Left ventricle myocardium superior (tissue), 1 donor: ENCODE data around the gene CCDC146. TPM values are rescaled to one million over a fixed set of nuclear protein-coding genes. Genes with fewer than 3 reads are reported as not detected.
"Not testable (repeated sequence)": the region's sequence is repeated elsewhere in the genome, so short reads cannot be mapped to it uniquely, and the experiment has no call there.

Experiments used
- ATAC-seq: fragments of 200-7000 bp; cut with Tn5 transposase; one replicate; pipeline ENCODE4 v1.9.1; 2020; ENCODE audit warnings: mild to moderate bottlenecking, moderate library complexity
- DNase-seq: peaks from one replicate; pipeline ENCODE4 v3.0.0-alpha.2; 2020
- intact Hi-C: fragments of 100-400 bp; cut with micrococcal nuclease; formaldehyde crosslinking; loops from one replicate; pipeline ENCODE4 v1.11.0; 2022
- total RNA-seq: library from RNA; stranded (reverse); fragmentation: NEBNext Ultra II Directional; extraction: Animal tissue kit (Norgen Biotek cat#: 25700); gene quantifications from one replicate; pipeline ENCODE4 v1.2.1, GENCODE V29; 2021
- donor health status: DM: no; HTN: yes; CAD: no; lungs with severe emphysema.

CCDC146 gene
- total RNA-seq, 1 donor from 2014 or later: 11.0 TPM

DNA sequence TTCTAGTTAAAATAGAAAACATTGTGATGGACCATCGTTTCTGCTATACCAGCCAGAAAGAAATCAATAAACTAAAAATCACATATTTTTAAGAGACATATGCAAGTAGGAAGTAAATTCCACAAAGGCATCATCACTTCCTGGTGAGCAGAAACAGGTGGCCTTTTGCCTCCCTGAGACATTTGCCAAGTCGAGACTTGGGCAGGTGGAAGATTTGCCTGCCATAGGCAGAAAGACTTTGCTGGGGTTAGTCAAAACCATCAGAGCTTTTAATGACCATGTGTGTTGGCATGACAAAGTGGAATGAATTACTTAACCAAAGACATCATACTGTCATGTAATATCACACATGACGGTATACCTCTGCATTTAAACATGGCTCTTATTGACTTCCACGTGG lies 143.3 kb downstream of the CCDC146 start:
- DNase-seq (no peak), ATAC-seq (no peak)
- intact Hi-C loops: no loop called here

DNA sequence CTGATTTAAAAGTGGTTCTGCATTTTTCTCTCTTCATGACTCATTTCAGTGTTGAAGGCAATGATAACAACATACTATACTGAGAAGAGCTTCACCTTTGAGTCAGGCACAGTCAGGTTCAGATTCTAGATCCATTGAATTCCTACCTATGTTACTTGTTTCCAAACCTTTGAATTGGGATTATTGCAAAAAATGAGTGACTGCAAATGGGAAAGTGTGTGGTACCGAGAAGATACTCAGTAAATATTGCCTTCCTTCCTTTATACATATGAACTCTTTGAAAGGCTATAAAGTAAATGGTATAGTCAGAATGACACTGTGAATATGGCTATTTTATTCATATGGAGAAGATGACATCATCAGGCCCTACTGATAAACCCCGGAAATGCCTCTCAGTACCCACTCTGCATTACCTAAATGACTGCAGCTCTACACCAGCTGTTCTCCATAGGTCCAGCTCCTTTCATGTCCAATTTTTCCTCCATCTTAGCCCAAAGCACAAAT lies 143.9 kb downstream of the CCDC146 start:
- intact Hi-C loops: no loop called here
- ATAC-seq: no peak

DNA sequence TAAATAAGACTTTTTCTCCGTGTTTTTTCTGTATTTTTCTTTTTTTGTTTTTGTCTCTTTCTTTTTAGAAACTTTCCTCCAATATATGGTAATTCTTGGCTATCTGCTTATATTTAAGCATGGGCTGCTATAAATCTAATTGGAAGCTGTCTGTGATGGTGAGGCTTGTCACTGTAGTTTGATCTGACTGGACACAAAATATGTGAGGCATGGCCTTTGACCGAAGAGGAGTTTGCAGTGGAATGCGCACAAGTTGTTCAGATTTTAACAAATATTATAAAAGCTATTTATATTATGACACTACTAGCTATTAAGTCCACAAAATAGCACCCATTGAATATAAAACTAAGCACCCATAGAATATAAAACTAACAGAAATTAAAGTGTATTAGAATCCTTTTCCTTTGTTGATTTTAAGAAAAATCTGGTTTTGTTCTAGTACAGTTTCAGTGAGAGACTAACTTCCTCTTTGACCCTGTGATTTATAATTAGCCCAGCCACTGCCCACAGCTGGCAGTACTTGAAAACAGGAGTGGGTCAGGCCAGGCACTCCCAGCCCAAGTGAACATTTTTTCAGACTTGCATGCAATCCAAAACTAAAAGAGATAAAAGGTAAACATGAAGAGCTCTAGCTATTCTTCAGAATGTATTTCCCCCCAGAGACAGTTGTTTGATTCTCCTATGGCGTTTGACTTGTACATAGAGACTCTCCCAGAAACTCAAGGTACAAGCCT lies 147.1 kb downstream of the CCDC146 start:
- peak; percentile 93 for ATAC-seq
- intact Hi-C loops: no loop called here
- peak; percentile 42 for DNase-seq

More for the DNA sequence above, 143.9 kb downstream of the CCDC146 start:
- no peak for DNase-seq

DNA sequence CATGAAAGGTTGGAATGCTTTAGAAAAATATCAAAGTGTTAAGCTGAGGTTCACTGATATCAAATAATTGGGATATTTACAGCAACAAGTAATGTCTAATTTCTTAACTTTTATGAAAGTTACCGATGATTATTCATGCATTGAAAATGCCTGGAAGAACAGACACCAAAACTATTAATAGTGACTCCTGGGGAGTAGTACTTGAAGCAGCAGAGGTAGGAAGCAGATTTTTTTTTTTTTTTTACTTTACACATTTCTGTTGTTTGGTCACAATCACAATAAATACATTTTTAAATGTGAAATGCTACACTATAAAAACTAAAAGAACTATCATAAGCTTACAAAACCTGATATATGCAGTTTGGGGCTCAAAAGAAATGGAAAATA lies 147.7 kb downstream of the CCDC146 start:
- ATAC-seq (peak; percentile 56), DNase-seq (no peak)
- intact Hi-C loops: no loop called here

DNA sequence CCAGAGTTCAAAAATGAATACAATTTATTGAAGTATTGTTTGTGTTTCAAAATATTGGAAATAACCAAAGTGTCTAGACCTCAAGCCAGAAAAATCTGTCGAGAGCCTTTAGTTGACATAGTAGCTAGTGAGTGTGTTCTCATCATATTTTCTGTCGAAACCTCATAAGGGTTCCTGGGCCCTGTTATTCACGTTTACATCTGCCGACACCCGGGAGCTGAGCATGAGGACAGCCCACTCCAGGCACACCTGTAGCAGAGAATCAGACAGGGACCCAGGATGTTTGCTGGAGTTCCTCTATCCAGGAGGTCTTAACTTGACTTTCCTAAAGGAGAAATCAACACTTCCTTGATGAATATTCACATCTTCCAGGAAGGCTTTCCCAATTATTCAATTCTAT lies 149.4 kb downstream of the CCDC146 start:
- intact Hi-C loops: no loop called here
- ATAC-seq: no peak

DNA sequence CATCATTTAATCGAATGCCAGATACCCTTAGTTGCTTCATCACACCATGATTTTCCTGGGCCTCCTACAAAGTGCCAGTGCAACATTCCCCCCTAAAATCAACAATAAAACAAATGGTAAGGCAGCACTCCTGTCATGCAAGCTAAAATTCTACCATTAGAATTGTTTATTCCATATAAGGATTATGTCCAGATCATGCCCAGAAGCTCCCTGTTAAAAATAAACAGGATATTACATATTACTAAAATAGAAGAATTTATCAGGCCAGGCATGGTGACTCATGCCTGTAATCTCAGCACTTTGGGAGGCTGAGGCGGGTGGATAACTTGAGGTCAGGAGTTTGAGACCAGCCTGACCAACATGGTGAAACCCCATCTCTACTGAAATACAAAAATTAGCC lies 153.2 kb downstream of the CCDC146 start:
- intact Hi-C loops, ATAC-seq, DNase-seq: not testable (repeated sequence)

More for the DNA sequence above, 149.4 kb downstream of the CCDC146 start:
- no peak for DNase-seq

DNA sequence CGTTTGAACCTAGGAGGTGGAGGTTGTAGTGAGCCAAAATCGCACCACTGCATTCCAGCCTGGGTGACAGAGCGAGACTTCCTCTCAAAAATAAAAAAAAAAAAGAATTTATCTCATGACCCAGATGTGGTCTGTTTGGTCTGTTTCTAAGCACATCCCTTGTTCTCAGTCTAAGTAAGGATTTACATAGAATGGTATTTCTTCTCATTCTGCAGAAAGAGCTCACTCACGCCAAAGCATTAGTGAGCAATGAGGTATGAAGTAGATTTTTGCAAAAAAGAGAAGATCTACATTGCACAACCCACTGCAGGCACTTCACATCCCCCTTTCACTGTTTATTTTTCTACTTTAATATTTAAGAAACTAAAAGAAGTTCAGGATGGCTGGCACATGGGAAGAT lies 153.7 kb downstream of the CCDC146 start:
- intact Hi-C loops: no loop called here
- ATAC-seq (no peak), DNase-seq (no peak)

DNA sequence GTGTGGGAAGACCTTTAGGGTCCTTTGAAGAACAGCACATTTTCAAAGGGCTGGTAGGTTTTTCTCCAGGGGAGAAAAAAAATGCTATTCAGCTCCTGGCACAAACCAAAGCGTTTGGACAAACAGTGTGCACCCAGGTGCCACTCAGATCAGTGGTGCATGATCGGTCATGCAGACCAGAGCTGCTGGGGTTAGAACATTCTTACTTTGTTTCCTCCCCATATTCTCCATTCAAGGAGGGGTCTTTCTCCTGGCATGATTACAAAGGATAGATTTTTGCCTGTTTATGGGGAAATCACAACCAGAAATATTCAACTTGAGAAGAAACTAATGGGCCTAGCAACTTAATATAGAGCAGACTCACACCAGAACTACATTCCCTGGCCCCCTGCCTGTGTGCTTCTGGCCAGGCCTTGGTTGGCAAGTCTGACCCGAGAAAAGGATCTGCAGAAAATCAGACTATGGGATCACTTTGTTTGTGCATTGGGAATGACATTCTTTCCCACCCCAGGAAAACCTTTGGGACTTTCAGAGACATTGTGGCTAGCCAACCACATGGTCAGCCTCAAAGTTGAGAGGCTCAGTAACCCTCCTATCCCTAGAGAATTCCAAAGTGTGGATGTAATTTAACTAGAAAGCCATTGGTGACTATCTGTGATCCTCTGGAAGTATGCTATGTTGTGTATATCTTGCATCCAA lies 159.5 kb downstream of the CCDC146 start:
- intact Hi-C loops: no loop called here
- DNase-seq (peak; percentile 67), ATAC-seq (peak; percentile 90)

DNA sequence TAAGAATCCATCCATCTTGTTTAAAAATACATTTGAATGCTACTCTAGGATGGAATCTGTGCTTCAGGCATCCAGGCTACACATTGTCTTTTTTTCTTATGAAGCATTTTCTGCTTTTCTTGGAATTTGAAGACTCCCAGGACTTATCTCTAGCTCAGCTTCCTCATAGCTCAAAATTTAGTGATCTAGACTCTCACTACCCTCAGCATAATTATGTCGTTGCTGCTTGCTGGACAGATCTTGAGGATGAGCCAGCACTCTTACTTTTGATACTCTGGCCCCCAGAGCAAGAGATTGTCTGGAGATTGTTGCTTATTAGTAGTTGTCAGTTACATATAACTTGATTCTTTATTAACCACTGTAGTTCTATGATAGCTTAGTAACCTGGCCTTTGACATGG lies 160.5 kb downstream of the CCDC146 start:
- DNase-seq (no peak), ATAC-seq (no peak)
- intact Hi-C loops: no loop called here

DNA sequence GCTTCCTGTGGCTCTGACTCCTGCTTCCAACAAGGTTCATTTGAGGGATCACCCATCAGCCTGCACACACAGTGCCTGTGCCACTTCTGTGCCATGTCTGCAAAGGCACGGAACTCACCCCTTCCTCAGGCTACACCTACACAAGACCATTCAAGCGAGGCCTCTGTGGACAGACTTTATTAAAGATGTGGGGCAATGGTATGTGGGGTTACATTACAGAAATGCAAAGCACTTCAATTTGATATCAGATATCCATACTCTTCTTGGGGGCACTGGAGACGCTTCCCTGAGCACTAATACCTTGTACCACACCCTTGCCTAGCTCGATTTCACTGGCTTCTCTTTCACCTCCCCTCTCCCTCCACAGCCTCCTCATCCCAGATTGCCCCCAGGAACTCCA lies 161.6 kb downstream of the CCDC146 start:
- intact Hi-C loops: no loop called here
- DNase-seq: no peak
- no peak for ATAC-seq

DNA sequence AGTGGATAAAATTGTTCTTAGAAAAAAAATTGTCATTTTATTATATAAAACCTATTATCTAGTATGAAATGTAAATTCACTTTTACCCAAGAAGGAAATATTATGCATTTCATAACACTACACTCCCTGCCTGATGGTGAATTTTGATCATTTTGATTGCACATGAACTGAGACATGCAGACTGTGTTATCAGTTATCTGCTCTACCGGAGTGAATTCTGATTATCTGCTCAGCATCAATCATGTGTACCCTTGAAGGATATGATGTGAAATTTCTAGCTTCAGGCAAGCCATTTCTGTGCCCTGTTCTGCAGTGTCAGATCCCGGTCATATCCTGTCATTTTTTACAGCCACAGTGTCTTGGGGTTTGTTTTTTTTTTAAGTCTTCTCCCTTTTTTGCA lies 162.2 kb downstream of the CCDC146 start:
- no peak for DNase-seq
- no peak for ATAC-seq
- intact Hi-C loops: no loop called here

DNA sequence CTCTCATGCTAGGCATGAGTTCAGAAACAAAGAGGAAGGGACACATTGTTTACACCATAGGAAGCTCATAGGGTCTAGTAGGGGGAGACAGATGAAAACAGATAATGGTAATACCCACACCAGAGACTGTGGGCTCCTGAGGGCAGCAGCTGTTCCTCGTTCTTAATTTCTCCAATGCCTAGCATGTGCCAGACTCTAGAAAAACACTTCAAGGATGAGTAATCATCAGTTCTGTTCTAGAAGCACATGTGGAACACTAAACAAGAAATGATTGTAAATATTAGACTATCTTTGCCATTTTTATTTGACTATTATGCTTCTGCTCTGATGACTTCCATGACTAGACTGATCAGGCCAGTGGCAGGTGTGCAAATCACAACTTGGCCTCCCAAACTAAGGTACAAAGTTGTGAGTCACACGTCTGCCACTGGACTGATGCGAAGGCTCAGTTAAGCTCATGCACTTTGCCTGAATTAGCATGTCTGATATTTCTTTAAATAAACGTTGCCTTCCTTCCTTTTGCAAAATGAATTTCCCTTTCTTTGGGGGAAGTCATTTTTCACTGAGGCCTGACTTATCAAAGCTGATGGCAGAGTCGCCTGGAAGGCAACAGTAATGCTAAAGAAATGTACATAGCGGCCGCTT lies 166.4 kb downstream of the CCDC146 start:
- intact Hi-C loops: no loop called here
- ATAC-seq (no peak), DNase-seq (no peak)

DNA sequence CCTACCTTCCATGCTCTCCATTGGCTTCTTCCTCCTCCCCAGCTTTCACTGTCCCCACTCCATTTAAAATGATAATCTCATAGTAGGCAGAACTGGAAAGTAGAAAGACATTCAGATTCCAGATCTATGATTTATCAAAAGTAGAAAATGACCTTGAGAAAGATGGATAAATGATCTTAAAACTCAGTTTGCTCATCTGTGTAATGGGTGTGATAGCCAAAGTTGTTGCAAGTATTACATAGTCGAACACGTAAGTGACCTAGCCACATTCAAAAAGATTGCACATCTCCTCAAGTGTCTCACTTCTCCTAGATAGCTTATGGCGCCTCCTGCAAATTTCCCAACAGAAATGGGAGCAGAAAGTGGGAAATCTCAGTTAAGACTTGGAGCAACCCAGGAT lies 167.0 kb downstream of the CCDC146 start:
- DNase-seq (no peak), ATAC-seq (no peak)
- intact Hi-C loops: no loop called here

DNA sequence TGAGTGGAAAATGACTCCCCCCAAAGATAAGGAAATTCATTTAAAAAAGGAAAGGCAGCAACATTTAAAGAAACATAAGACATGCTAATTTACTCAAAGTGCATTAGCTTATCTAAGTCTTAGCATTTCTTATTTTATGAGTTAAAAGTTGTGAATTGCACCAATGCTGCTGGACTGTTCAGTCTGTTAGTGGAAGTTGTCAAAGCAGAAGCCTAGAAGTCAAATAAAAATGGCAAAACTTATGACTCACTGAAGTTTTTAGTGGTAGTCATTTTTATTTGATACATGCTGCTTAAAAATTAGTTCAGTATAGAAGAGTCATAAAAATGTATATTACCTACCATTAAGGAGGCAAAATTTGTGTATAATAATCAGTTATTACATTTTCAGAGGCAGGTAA lies 168.0 kb downstream of the CCDC146 start:
- DNase-seq (no peak), ATAC-seq (no peak)
- intact Hi-C loops: no loop called here

DNA sequence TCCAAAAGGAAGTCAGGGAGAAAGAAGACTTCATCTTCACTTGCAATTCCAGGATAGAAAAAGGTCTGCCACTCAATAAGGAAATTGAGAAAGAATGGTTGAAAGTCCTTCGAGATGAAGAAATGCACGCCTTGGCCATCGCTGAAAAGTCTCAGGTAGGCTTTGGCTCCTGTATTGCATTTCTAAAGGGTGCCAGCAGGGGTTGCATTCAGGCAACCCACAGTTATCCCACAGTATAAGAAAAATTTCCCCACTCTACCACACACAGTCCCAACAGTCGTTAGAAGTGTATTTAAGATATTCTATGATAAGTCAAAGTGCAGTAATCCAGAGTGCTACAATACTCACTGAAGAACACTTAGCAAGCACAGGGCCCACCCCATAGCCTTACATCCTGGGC lies 170.6 kb downstream of the CCDC146 start:
- intact Hi-C loops: no loop called here
- DNase-seq (no peak), ATAC-seq (no peak)

DNA sequence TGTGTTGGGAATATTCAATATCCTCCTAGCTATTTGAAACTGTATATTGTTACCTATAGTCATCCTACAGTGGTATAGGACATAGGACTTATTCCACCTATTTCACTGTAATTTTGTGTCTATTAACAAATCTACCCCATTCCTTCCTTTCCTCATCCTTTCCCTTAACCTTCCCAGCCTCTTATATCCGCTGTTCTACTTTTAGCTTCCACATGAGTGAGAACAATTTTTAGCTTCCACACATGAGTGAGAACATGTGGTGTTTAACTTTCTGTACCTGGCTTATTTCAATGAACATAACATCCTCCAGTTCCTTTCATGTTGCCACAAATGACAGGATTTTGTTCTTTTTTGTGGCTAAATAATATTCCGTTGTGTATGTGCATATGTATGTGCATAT lies 173.1 kb downstream of the CCDC146 start:
- DNase-seq (no peak), ATAC-seq (peak; percentile 47)
- intact Hi-C loops: no loop called here

DNA sequence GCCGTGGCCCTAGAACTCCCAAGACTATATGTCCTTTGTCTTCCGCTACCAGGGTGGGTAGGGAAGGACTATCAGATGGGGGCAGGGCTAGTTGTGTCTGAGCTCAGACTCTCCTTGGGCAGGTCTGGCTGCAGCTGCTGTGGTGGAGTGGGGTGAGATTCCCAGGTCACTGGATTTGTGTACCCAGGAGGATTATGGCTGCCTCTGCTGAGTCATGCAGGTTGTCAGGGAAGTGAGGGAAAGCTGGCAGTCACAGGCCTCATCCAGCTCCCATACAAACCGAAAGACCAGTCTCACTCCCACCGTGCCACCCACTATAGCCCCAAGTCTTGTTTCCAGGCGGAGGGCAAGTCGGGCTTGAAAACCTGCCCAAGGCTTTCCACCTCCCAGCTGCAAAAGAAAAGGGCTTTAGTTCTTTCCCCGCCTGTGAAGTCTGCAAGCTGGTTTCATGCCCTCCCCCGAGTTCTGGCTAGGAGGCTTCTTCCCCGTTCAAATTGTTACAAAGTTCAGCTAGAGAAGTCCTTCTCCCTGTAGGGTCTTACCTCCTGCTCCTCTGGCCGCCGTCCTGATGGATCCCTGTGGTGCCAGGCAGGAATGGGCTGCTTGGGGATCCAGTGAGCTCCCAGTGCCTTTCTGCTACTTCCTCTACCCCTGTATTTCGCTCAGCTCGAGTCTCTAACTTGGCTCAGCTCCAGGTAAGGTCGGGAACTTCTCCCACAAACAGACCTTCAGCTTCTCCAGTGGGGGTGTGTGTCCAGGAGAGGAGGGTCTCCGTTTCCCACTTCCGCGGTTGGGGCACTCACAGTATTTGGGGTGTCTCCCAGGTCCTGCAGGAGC lies 184.0 kb downstream of the CCDC146 start:
- DNase-seq (no peak), ATAC-seq (no peak)
- intact Hi-C loops: no loop called here

DNA sequence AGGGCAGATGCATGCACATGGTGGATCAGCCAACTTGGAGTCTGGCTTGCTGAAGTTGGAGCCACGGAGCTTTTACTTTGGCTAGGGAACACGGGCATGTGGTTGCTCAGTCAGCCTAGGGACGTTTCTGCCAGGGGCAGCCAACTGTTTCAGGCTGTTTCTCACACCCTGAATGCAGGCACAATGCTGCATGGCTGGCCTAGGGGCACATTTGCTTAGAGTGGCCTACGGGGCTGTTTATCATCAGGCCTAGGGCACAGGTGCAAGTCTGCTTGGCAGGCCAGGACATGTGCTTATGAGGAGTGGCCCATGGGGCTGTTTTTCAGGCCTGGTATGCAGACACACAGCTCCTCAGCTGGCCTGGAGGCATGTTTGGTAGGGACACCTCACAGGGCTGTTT lies 186.4 kb downstream of the CCDC146 start:
- intact Hi-C loops: no loop called here
- ATAC-seq (no peak), DNase-seq (no peak)

DNA sequence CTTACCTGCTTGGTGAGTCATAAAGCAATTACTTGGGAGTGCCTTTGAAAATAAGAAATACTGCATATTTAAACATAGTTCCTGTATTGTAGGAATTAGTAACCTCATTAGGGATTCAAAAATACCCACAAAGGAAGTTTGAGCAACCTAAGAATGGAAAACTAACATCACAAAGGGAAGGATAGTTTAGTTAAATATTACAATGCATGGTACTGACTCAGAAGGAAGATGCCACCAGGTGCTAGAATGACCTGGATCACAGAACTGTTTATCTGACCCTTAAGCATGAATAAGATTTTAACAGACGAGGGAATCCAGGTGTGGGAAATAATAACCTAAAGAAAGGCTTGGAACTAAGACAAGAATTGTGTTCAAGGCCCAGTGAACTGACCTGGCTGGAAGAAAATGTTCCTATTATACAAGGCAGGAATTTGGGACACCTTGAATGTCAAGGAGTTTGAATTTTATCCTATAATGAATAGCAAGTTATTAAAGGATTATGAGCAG lies 187.4 kb downstream of the CCDC146 start:
- no peak for DNase-seq
- intact Hi-C loops: no loop called here
- ATAC-seq: no peak
